NB4 (cell line): ENCODE measurements around the gene CBR3.

ENCODE experiments used
- MAX ChIP-seq: IDR thresholded peaks from 2 replicates; pipeline ENCODE4 v1.6.1; 2011; ENCODE audit warnings: low read depth, low read length
- MYC ChIP-seq: IDR thresholded peaks from 2 replicates; pipeline ENCODE4 v1.6.1; 2011; ENCODE audit warnings: low read depth, low read length
- POLR2A ChIP-seq: IDR thresholded peaks from 2 replicates; pipeline ENCODE4 v1.6.1; 2011; ENCODE audit warnings: mild to moderate bottlenecking; ENCODE audit not compliant: insufficient read length; ENCODE audit errors: extremely low read depth
- TF ChIP-seq, protein P1 (sequence below): IDR thresholded peaks from one replicate; pipeline ENCODE4 v1.5.1; 2012; ENCODE audit warnings: low read depth, low read length

GRCh38 chr21:36179145-36179544 is 44.3 kb downstream of the CBR3 start:
- TF ChIP-seq, protein P1, sequence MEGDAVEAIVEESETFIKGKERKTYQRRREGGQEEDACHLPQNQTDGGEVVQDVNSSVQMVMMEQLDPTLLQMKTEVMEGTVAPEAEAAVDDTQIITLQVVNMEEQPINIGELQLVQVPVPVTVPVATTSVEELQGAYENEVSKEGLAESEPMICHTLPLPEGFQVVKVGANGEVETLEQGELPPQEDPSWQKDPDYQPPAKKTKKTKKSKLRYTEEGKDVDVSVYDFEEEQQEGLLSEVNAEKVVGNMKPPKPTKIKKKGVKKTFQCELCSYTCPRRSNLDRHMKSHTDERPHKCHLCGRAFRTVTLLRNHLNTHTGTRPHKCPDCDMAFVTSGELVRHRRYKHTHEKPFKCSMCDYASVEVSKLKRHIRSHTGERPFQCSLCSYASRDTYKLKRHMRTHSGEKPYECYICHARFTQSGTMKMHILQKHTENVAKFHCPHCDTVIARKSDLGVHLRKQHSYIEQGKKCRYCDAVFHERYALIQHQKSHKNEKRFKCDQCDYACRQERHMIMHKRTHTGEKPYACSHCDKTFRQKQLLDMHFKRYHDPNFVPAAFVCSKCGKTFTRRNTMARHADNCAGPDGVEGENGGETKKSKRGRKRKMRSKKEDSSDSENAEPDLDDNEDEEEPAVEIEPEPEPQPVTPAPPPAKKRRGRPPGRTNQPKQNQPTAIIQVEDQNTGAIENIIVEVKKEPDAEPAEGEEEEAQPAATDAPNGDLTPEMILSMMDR, result no peak
- TF ChIP-seq POLR2A, result no peak
- no peak for TF ChIP-seq MYC
- TF ChIP-seq MAX, result no peak
